Activated T-cell treated with anti-CD3 and anti-CD28 coated beads for 48 hours (primary cell): ENCODE data around the gene SHCBP1L.

Source experiments
- DNase-seq: peaks from one replicate; pipeline ENCODE4 v3.0.0-alpha.2; 2020; ENCODE audit warnings: low read depth

The SHCBP1L gene

GRCh38 chr1:182890927-182891610 lies 61.9 kb downstream of the SHCBP1L start:
- DNase-seq = no peak

- DNase-seq = no peak
Observed at GRCh38 chr1:182889997-182890396, 63.0 kb downstream of the SHCBP1L start.

GRCh38 chr1:182888736-182889531 lies 64.0 kb downstream of the SHCBP1L start:
- DNase-seq = no peak

GRCh38 chr1:182886985-182887384 lies 66.0 kb downstream of the SHCBP1L start:
- no peak for DNase-seq

- DNase-seq = no peak
Observed at GRCh38 chr1:182885591-182885990, 67.4 kb downstream of the SHCBP1L start.

GRCh38 chr1:182884872-182885271 lies 68.1 kb downstream of the SHCBP1L start:
- no peak for DNase-seq

GRCh38 chr1:182877842-182878241 lies 75.1 kb downstream of the SHCBP1L start:
- DNase-seq = no peak

GRCh38 chr1:182877331-182877730 lies 75.6 kb downstream of the SHCBP1L start:
- no peak for DNase-seq

- DNase-seq = no peak
Observed at GRCh38 chr1:182875889-182876288, 77.1 kb downstream of the SHCBP1L start.

GRCh38 chr1:182872881-182873280 lies 80.1 kb downstream of the SHCBP1L start:
- no peak for DNase-seq

GRCh38 chr1:182869241-182869666 lies 83.7 kb downstream of the SHCBP1L start:
- no peak for DNase-seq

- DNase-seq = no peak
Observed at GRCh38 chr1:182867861-182868260, 85.1 kb downstream of the SHCBP1L start.

- no peak for DNase-seq
Observed at GRCh38 chr1:182863940-182864339, 89.0 kb downstream of the SHCBP1L start.

GRCh38 chr1:182862827-182863226 lies 90.1 kb downstream of the SHCBP1L start:
- no peak for DNase-seq

- no peak for DNase-seq
Observed at GRCh38 chr1:182861994-182862393, 91.0 kb downstream of the SHCBP1L start.

- DNase-seq = no peak
Observed at GRCh38 chr1:182860658-182861057, 92.3 kb downstream of the SHCBP1L start.

GRCh38 chr1:182857212-182857611 lies 95.8 kb downstream of the SHCBP1L start:
- DNase-seq = no peak

- DNase-seq = no peak
Observed at GRCh38 chr1:182855911-182856310, 97.1 kb downstream of the SHCBP1L start.

- DNase-seq = no peak
Observed at GRCh38 chr1:182851825-182852224, 101.1 kb downstream of the SHCBP1L start.

GRCh38 chr1:182850319-182850718 lies 102.6 kb downstream of the SHCBP1L start:
- DNase-seq = no peak
